CD14-positive monocyte (primary cell): ENCODE results near the gene MEIG1. TPM values are rescaled to one million over a fixed set of nuclear protein-coding genes. Genes with fewer than 3 reads are reported as not detected.

Source experiments
- DNase-seq, 3 donors: peaks; one replicate each; pipeline ENCODE4 v3.0.0-alpha.2; 2011 to 2022
- H2AFZ ChIP-seq: 2 replicates; pipeline ENCODE4 v1.6.0; 2012; ENCODE audit warnings: mild to moderate bottlenecking, low read depth, low read length, inconsistent platforms; ENCODE audit not compliant: insufficient read depth, poor library complexity, severe bottlenecking
- H3K27ac ChIP-seq, 2 donors: 1 replicate in 1 of 2; 2 replicates in 1 of 2; pipeline ENCODE4 v1.5.1; 2012 to 2013; ENCODE audit warnings: low read length in 2 of 2, control low read depth in 1 of 2, inconsistent platforms in 1 of 2, low read depth in 1 of 2, mild to moderate bottlenecking in 1 of 2
- H3K27me3 ChIP-seq, 2 donors: one replicate each; pipeline versions ENCODE4 v1.6.0 to v1.6.1; 2011 to 2013; ENCODE audit warnings: low read length in 2 of 2; ENCODE audit not compliant: control insufficient read depth in 2 of 2, insufficient read depth in 2 of 2
- H3K36me3 ChIP-seq, 2 donors: replicated peaks in 1 of 2; 1 replicate in 1 of 2; 2 replicates in 1 of 2; pipeline versions ENCODE4 v1.5.1 to v1.6.1; 2012 to 2013; ENCODE audit warnings: low read length in 2 of 2, control low read depth in 1 of 2, inconsistent platforms in 1 of 2, mild to moderate bottlenecking in 1 of 2; ENCODE audit not compliant: insufficient read depth in 2 of 2, control insufficient read depth in 1 of 2
- H3K4me1 ChIP-seq, 2 donors: 1 replicate in 1 of 2; 2 replicates in 1 of 2; pipeline versions ENCODE4 v1.5.1 to v1.6.1; 2012 to 2013; ENCODE audit warnings: low read length in 2 of 2, control low read depth in 1 of 2, inconsistent platforms in 1 of 2, mild to moderate bottlenecking in 1 of 2, moderate library complexity in 1 of 2; ENCODE audit not compliant: insufficient read depth in 2 of 2, control insufficient read depth in 1 of 2
- H3K4me2 ChIP-seq: replicated peaks from 2 replicates; pipeline ENCODE3; 2012; ENCODE audit warnings: low read length, moderate library complexity, mild to moderate bottlenecking; ENCODE audit not compliant: poor library complexity, severe bottlenecking; ENCODE audit errors: extremely low read depth
- H3K4me3 ChIP-seq, 3 experiments: fragments of 200-600 bp in 1 of 3; sonication (generic) in 1 of 3; replicated peaks in 1 of 3; 1 replicate in 2 of 3; 2 replicates in 1 of 3; pipeline ENCODE4 v1.5.1; 2011 to 2013; ENCODE audit warnings: low read length in 3 of 3, mild to moderate bottlenecking in 3 of 3, control low read depth in 2 of 3, low read depth in 2 of 3, inconsistent platforms in 1 of 3, moderate library complexity in 1 of 3
- H3K79me2 ChIP-seq: 2 replicates; pipeline ENCODE4 v1.6.0; 2012; ENCODE audit warnings: mild to moderate bottlenecking, control low read depth, inconsistent platforms, low read length, moderate library complexity; ENCODE audit not compliant: insufficient read depth
- H3K9ac ChIP-seq: 2 replicates; pipeline ENCODE4 v1.6.0; 2017; ENCODE audit warnings: low read length, mild to moderate bottlenecking; ENCODE audit not compliant: insufficient read depth, poor library complexity, severe bottlenecking
- H3K9me3 ChIP-seq, 2 donors: replicated peaks in 1 of 2; 1 replicate in 1 of 2; 2 replicates in 1 of 2; pipeline versions ENCODE4 v1.5.1 to v1.6.1; 2012 to 2013; ENCODE audit warnings: low read length in 2 of 2, control low read depth in 1 of 2; ENCODE audit not compliant: control insufficient read depth in 1 of 2, insufficient read depth in 1 of 2
- H4K20me1 ChIP-seq: 2 replicates; pipeline ENCODE4 v1.6.0; 2012; ENCODE audit warnings: mild to moderate bottlenecking, low read length, control low read depth, moderate library complexity; ENCODE audit not compliant: insufficient read depth
- H3K27ac Mint-ChIP-seq, 7 donors: one replicate each; pipeline ENCODE4 v1.8.0; 2020; ENCODE audit warnings: mild to moderate bottlenecking in 7 of 7, mixed read lengths in 7 of 7, moderate library complexity in 6 of 7, inconsistent platforms in 2 of 7
- H3K27me3 Mint-ChIP-seq, 3 donors: one replicate each; pipeline ENCODE4 v1.8.0; 2021 to 2022; ENCODE audit warnings: low read depth in 3 of 3, mild to moderate bottlenecking in 3 of 3, mixed read lengths in 3 of 3, moderate library complexity in 3 of 3, inconsistent platforms in 1 of 3
- H3K36me3 Mint-ChIP-seq, 2 donors: one replicate each; pipeline ENCODE4 v1.8.0; 2020; ENCODE audit warnings: mixed read lengths in 2 of 2, inconsistent platforms in 1 of 2, mild to moderate bottlenecking in 1 of 2
- H3K4me1 Mint-ChIP-seq: one replicate; pipeline ENCODE4 v1.8.0; 2020; ENCODE audit warnings: mild to moderate bottlenecking, mixed read lengths
- H3K4me3 Mint-ChIP-seq, 2 donors: one replicate each; pipeline ENCODE4 v1.8.0; 2020; ENCODE audit warnings: mild to moderate bottlenecking in 2 of 2, mixed read lengths in 2 of 2, moderate library complexity in 1 of 2
- H3K9me3 Mint-ChIP-seq, 7 donors: one replicate each; pipeline ENCODE4 v1.8.0; 2020 to 2022; ENCODE audit warnings: mixed read lengths in 7 of 7, mild to moderate bottlenecking in 6 of 7, moderate library complexity in 6 of 7, inconsistent platforms in 2 of 7
- WGBS: methylation state at CpG from one replicate; pipeline ENCODE4 v1.1.5; 2013; ENCODE audit warnings: missing lambda C conversion rate; ENCODE audit not compliant: insufficient coverage; 5-methylcytosine and 5-hydroxymethylcytosine counted together
- intact Hi-C, 2 donors: fragments of 100-400 bp; cut with micrococcal nuclease; formaldehyde crosslinking; loops; one replicate each; pipeline versions ENCODE4 v1.15.0 to v1.15.1; 2023
- polyA plus RNA-seq, 3 donors: library from polyadenylated mRNA; depleted of rRNA in 1 of 3; unstranded in 2 of 3; stranded (reverse) in 1 of 3; fragments of 300-500 nt in 2 of 3; fragments of >200 nt in 1 of 3; fragmentation: Illumina TruSeq in 2 of 3; gene quantifications; 1 replicate in 2 of 3; 2 replicates in 1 of 3; pipeline ENCODE4 v1.2.3, GENCODE V29; 2012 to 2021
- TF ChIP-seq, protein P1 (sequence below): fragments of 200-600 bp; IDR thresholded peaks from one replicate; pipeline ENCODE4 v1.8.0; 2022; ENCODE audit warnings: antibody characterized with exemption, mild to moderate bottlenecking

Gene MEIG1
- polyA plus RNA-seq, 3 donors = 0.47 TPM; not detected in 2

DNA sequence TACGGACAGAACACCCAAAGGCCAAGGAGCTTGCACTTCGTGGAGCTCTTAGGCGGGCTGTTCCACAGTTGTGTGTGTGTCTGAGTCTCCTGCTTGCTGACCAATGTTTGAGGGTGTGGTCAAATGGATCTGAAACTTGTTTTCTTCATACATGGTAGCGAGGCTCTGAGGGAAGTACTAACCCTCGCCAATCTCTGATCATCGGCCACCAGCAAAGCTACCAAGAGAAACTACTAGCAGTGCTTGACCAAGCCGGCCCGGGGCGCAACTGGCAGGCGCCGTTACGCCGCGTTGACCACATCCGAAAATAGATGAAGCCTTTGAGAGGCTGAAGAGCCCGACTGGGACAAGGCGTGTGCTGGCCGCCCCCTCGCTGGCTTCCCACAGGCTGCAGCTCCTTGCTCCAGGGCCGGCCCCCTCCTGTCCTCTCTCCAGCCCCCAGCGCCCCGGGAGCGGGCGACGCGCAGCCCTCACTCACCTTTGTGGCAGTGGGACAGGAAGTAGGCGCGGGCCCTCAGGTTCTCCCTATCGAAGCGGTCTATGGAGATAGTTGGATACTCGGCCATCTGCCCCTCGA lies 5.7 kb upstream of the MEIG1 start:
- TF ChIP-seq, protein P1, sequence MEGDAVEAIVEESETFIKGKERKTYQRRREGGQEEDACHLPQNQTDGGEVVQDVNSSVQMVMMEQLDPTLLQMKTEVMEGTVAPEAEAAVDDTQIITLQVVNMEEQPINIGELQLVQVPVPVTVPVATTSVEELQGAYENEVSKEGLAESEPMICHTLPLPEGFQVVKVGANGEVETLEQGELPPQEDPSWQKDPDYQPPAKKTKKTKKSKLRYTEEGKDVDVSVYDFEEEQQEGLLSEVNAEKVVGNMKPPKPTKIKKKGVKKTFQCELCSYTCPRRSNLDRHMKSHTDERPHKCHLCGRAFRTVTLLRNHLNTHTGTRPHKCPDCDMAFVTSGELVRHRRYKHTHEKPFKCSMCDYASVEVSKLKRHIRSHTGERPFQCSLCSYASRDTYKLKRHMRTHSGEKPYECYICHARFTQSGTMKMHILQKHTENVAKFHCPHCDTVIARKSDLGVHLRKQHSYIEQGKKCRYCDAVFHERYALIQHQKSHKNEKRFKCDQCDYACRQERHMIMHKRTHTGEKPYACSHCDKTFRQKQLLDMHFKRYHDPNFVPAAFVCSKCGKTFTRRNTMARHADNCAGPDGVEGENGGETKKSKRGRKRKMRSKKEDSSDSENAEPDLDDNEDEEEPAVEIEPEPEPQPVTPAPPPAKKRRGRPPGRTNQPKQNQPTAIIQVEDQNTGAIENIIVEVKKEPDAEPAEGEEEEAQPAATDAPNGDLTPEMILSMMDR = no peak
- no peaks in the 10 kb centered on the region for H3K27me3 ChIP-seq
- H3K4me3 Mint-ChIP-seq = peak overlapping the region; percentile 86 to 93
- peaks cover 41% of the 10 kb centered on the region for H3K4me1 Mint-ChIP-seq
- H2AFZ ChIP-seq = peak overlapping the region; percentile 84
- no peaks in the 10 kb centered on the region for H3K9me3 Mint-ChIP-seq
- H3K4me3 ChIP-seq = peak overlapping the region; percentile 51 to 82 (median 80)
- H3K9ac ChIP-seq = peak overlapping the region; percentile 78
- peaks cover 45% of the 10 kb centered on the region for H4K20me1 ChIP-seq
- peak overlapping the region; percentile 91 to 97 (median 96) for H3K27ac Mint-ChIP-seq
- no peaks in the 10 kb centered on the region for H3K27me3 Mint-ChIP-seq
- intact Hi-C loops = loop anchor here (5.0 to 10.0 kb wide), 5 partner anchors 76 to 214 kb away; partner anchors contain the start of genes CDNF (in 2 of the 2), HSPA14 (in 2 of the 2), MSANTD7 (in 2 of the 2) and RPP38 (in 2 of the 2)
- peaks cover 5 to 13% of the 10 kb centered on the region in 2 donors for H3K36me3 Mint-ChIP-seq
- H3K36me3 ChIP-seq = peaks cover 7 to 14% of the 10 kb centered on the region in 2 donors
- H3K9me3 ChIP-seq = no peaks in the 10 kb centered on the region
- WGBS = 0% methylated on average over 29 of the region's 32 CpGs
- H3K4me1 ChIP-seq = peaks cover 42 to 54% of the 10 kb centered on the region in 2 donors
- H3K4me2 ChIP-seq = peak overlapping the region; percentile 78
- peaks cover 60% of the 10 kb centered on the region for H3K79me2 ChIP-seq
- peak; percentile 38 to 52 (median 44) for DNase-seq
- peak overlapping the region; percentile 93 to 95 for H3K27ac ChIP-seq

DNA sequence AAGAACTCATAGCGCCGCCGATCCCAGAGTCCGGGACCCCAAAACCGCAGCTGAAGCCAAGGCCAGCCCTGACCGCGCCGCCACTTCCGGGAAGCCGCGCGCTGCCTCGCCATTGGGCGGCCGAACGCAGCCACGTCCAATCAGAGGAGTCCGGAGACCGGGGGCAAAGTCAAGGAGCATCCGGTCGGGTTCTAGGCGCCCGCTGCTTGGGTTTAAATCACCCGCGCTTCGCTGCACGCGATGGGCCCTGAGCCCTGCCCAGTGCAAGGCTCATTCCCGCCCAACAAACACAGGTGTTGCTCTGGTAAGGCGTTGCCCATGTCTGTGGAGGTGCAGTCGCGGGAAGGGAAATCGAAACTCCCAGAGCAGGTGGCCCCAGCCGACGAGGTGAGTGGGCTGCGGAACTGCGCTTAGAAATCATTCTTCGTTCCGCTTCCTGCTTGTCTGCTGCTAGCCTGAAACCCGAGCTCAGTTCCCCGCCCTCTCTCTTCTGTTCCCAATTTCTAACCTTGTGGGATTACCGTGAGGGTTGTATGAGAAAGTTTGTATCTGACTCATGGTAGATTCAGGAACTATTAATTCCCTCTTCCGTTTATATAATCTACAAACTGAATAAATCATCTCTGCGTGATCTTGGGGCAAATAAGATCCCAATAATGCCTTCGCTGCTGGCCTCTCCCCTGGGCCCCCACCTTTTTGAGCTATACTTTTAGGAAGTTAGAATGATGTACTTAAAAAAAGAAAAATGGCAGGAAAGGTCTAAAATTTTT lies 5.0 kb upstream of the MEIG1 start, which contains the start of gene DCLRE1C:
Gene DCLRE1C (minus strand): TSS at position 96 of the 770 bp plus-strand sequence. CDS start 86 bp downstream, at position 10.
- 0% methylated on average over 33 of the region's 45 CpGs for WGBS
- H3K79me2 ChIP-seq = peaks cover 53% of the 10 kb centered on the region
- peaks cover under 1 to 7% of the 10 kb centered on the region in 2 donors for H3K36me3 ChIP-seq
- H3K4me1 ChIP-seq = peaks cover 47 to 61% of the 10 kb centered on the region in 2 donors
- H3K27me3 ChIP-seq = no peaks in the 10 kb centered on the region
- no peaks in the 10 kb centered on the region for H3K9me3 ChIP-seq
- peak within 1 kb of the TSS; percentile 78 for H3K4me2 ChIP-seq
- Mint-ChIP-seq H3K9me3 (no peaks in the 10 kb centered on the region), H3K4me1 (peaks cover 44% of the 10 kb centered on the region), H3K36me3 (peaks cover 3 to 6% of the 10 kb centered on the region in 2 donors), H3K27me3 (no peaks in the 10 kb centered on the region), H3K4me3 (peak within 1 kb of the TSS; percentile 86 to 93), H3K27ac (peak within 1 kb of the TSS; percentile 91 to 97 (median 96))
- TF ChIP-seq, protein P1 = no peak
- H3K4me3 ChIP-seq = peak within 1 kb of the TSS; percentile 51 to 82 (median 80)
- peak; percentile 82 to 92 (median 89) for DNase-seq
- intact Hi-C loops = loop anchor here (5.0 to 10.0 kb wide), 5 partner anchors 77 to 213 kb away; partner anchors contain the start of genes CDNF (in 2 of the 2), HSPA14 (in 2 of the 2), MSANTD7 (in 2 of the 2) and RPP38 (in 2 of the 2)
- H3K9ac ChIP-seq = peak within 1 kb of the TSS; percentile 78
- peak within 1 kb of the TSS; percentile 84 for H2AFZ ChIP-seq
- peak within 1 kb of the TSS; percentile 93 to 95 for H3K27ac ChIP-seq
- H4K20me1 ChIP-seq = peaks cover 38% of the 10 kb centered on the region
